Parathyroid adenoma (tissue), 2 donors: ENCODE results near the gene UNC13A.

Source experiments
- H2AFZ ChIP-seq: fragments of 300-600 bp; sonication (generic); one replicate; pipeline ENCODE4 v1.7.0; 2017; ENCODE audit warnings: antibody characterized with exemption, mild to moderate bottlenecking
- H3K27ac ChIP-seq: fragments of 300-600 bp; sonication (generic); one replicate; pipeline ENCODE4 v1.7.0; 2017
- H3K27me3 ChIP-seq: fragments of 300-600 bp; sonication (generic); one replicate; pipeline ENCODE4 v1.7.0; 2017; ENCODE audit warnings: low read length; ENCODE audit not compliant: control insufficient read depth, insufficient read depth
- H3K36me3 ChIP-seq: fragments of 300-600 bp; sonication (generic); one replicate; pipeline ENCODE4 v1.7.0; 2017; ENCODE audit warnings: low read length; ENCODE audit not compliant: control insufficient read depth, insufficient read depth
- H3K4me1 ChIP-seq: fragments of 300-600 bp; sonication (generic); one replicate; pipeline ENCODE4 v1.7.0; 2017; ENCODE audit warnings: control low read depth
- H3K4me2 ChIP-seq: fragments of 300-600 bp; sonication (generic); one replicate; pipeline ENCODE4 v1.7.0; 2017; ENCODE audit warnings: low read length
- H3K4me3 ChIP-seq: fragments of 300-600 bp; sonication (generic); one replicate; pipeline ENCODE4 v1.7.0; 2017; ENCODE audit warnings: low read depth, low read length
- H3K79me2 ChIP-seq: fragments of 300-600 bp; sonication (generic); one replicate; pipeline ENCODE4 v1.7.0; 2017; ENCODE audit warnings: control low read depth
- H3K9ac ChIP-seq: fragments of 300-600 bp; sonication (generic); one replicate; pipeline ENCODE4 v1.7.0; 2017; ENCODE audit warnings: mild to moderate bottlenecking
- H3K9me3 ChIP-seq: fragments of 300-600 bp; sonication (generic); one replicate; pipeline ENCODE4 v1.7.0; 2017; ENCODE audit warnings: low read length; ENCODE audit not compliant: control insufficient read depth
- TF ChIP-seq, protein P1 (sequence below): fragments of 300-600 bp; sonication (generic); IDR thresholded peaks from one replicate; pipeline ENCODE4 v1.7.0; 2017; ENCODE audit warnings: antibody characterized with exemption, mild to moderate bottlenecking
- donor health status: primary hyperparathyroidism.

Gene UNC13A

DNA sequence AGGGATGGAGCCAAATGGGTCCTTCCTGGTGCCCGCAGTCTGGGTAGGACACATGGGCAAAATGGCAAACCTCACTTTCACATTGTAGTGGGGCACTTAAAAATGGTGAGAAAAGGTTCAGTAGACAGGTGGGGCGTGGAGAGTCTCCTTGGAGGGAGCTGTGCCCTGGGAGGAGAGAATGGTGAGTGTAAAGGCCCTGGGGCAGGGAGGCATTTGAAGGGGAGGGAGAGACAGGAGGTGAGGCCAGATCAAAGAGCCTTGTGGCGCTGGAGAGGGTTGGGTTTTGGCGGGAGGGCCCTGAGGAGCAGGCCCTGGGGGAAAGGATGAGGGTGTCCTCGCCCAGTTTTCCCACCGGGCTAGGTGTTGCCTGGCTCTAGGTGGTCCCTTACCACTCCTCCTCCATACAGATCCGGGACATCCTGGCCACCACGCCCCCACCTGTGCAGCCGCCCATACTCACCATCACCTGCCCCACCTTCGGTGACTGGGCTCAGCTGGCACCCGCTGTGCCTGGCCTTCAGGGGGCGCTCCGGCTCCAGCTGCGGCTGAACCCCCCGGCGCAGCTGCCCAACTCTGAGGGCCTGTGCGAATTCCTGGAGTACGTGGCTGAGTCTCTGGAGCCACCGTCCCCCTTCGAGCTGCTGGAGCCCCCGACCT is 37.4 kb upstream of the UNC13A start:
- no peak overlapping the region for H2AFZ ChIP-seq
- no peak overlapping the region for H3K4me2 ChIP-seq
- no peaks in the 10 kb centered on the region for H3K36me3 ChIP-seq
- no peak overlapping the region for H3K27ac ChIP-seq
- H3K4me3 ChIP-seq = no peak overlapping the region
- H3K9ac ChIP-seq = no peak overlapping the region
- H3K9me3 ChIP-seq = no peaks in the 10 kb centered on the region
- no peaks in the 10 kb centered on the region for H3K27me3 ChIP-seq
- TF ChIP-seq, protein P1, sequence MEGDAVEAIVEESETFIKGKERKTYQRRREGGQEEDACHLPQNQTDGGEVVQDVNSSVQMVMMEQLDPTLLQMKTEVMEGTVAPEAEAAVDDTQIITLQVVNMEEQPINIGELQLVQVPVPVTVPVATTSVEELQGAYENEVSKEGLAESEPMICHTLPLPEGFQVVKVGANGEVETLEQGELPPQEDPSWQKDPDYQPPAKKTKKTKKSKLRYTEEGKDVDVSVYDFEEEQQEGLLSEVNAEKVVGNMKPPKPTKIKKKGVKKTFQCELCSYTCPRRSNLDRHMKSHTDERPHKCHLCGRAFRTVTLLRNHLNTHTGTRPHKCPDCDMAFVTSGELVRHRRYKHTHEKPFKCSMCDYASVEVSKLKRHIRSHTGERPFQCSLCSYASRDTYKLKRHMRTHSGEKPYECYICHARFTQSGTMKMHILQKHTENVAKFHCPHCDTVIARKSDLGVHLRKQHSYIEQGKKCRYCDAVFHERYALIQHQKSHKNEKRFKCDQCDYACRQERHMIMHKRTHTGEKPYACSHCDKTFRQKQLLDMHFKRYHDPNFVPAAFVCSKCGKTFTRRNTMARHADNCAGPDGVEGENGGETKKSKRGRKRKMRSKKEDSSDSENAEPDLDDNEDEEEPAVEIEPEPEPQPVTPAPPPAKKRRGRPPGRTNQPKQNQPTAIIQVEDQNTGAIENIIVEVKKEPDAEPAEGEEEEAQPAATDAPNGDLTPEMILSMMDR = no peak
- H3K79me2 ChIP-seq = peaks cover 5% of the 10 kb centered on the region
- peaks cover 3% of the 10 kb centered on the region for H3K4me1 ChIP-seq

DNA sequence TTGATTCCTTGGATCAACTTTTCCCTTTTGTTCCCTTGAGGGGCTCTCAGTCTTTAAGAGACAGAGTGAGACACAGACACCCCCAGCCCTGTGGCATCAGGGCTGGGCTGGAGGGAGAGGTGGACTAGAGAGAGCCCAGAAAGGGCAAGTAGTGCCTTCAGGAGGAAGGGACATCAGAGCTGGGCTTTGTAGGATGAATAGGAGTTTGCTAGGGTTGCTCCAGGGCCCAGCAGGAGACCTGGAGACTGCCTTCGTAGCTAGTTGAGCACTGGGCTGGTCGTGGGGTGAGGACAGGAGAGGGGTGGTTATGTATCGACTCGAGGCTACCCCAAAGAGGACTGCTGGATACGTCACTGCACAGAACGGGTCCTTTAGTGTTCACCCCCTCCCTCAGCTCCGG is 36.5 kb upstream of the UNC13A start:
- Histone ChIP-seq H3K36me3 (no peaks in the 10 kb centered on the region), H3K27me3 (no peaks in the 10 kb centered on the region), H3K4me1 (peaks cover 7% of the 10 kb centered on the region), H3K9ac (no peak overlapping the region), H3K4me2 (no peak overlapping the region), H3K4me3 (no peak overlapping the region), H2AFZ (no peak overlapping the region), H3K79me2 (peaks cover 14% of the 10 kb centered on the region), H3K27ac (no peak overlapping the region), H3K9me3 (no peaks in the 10 kb centered on the region)
- TF ChIP-seq, protein P1 = no peak

DNA sequence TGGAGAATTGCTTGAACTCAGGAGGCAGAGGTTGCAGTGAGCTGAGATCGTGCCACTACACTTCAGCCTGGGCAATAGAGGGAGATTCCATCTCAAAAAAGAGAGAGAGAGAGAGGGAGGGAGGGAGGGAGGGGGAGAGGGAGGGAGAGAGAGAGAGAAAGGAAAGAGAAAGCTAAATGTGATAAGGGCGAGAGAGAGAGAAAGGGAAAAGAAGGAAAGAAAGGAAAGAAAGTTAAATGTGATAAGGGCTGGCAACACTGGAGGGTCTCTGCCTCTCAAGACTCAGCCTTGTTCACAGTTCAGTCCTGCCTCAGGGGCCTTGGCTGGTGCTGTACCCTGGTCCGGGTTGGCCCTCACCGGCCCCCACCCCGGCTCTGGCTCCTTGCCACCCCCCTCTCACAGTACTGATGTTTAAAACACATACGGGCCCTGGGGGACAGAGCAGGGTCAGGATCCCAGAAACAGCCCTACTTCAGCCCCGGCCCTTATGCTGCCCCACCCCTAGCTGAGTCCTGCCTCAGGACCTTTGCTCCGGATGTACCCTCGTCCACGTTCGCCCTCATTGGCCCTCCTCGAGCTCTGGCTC is 34.6 kb upstream of the UNC13A start:
- no peak overlapping the region for H2AFZ ChIP-seq
- H3K27ac ChIP-seq = no peak overlapping the region
- H3K4me1 ChIP-seq = peaks cover 13% of the 10 kb centered on the region
- H3K36me3 ChIP-seq = no peaks in the 10 kb centered on the region
- H3K9me3 ChIP-seq = no peaks in the 10 kb centered on the region
- peaks cover 18% of the 10 kb centered on the region for H3K79me2 ChIP-seq
- no peak overlapping the region for H3K4me3 ChIP-seq
- H3K9ac ChIP-seq = no peak overlapping the region
- TF ChIP-seq, protein P1 = no peak
- no peak overlapping the region for H3K4me2 ChIP-seq
- no peaks in the 10 kb centered on the region for H3K27me3 ChIP-seq

DNA sequence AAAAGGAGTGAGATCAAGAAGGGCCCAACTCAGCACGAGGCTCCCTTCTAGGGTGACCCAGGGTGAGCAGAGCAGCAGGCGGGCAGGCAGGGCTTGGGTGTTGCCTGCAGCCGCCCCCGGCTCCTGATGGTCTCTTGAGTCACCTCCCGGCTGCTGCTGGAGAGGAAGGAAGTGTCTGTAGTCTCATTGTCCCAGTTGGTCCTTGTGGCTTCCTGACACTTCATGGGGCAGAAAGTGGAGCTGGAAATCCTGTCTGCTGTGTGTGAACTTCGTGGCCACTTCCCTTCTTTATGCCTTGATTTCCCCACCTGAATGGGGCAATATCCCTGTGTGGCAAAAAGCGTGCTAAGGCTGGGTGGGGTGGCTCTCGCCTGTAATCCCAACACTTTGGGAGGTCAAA is 33.7 kb upstream of the UNC13A start:
- peaks cover 13% of the 10 kb centered on the region for H3K4me1 ChIP-seq
- H3K9me3 ChIP-seq = no peaks in the 10 kb centered on the region
- H3K27ac ChIP-seq = peak overlapping the region; percentile 5
- H3K36me3 ChIP-seq = no peaks in the 10 kb centered on the region
- H2AFZ ChIP-seq = no peak overlapping the region
- TF ChIP-seq, protein P1 = no peak
- no peak overlapping the region for H3K4me2 ChIP-seq
- no peaks in the 10 kb centered on the region for H3K27me3 ChIP-seq
- no peak overlapping the region for H3K4me3 ChIP-seq
- H3K79me2 ChIP-seq = peaks cover 18% of the 10 kb centered on the region
- H3K9ac ChIP-seq = no peak overlapping the region
